ENCODE measurements around the gene PIGK.

The PIGK gene

GRCh38 chr1:77219166-77219887, at the start of gene PIGK:
Gene PIGK, minus strand, starts transcription at chr1:77219430. Its CDS starts 28 bp downstream, at chr1:77219402.
- Mint-ChIP-seq H3K9me3 (peaks cover 15% of the 10 kb centered on the region), H3K4me3 (peak within 1 kb of the TSS; percentile 98), H3K4me1 (peaks cover 21% of the 10 kb centered on the region), H3K27me3 (ENCODE audit: low read depth, poor library complexity) (no peaks in the 10 kb centered on the region), H3K36me3 (ENCODE audit: low read depth) (peaks cover 35% of the 10 kb centered on the region), H3K27ac (peak within 1 kb of the TSS; percentile 96)
- TF ChIP-seq, protein P1, sequence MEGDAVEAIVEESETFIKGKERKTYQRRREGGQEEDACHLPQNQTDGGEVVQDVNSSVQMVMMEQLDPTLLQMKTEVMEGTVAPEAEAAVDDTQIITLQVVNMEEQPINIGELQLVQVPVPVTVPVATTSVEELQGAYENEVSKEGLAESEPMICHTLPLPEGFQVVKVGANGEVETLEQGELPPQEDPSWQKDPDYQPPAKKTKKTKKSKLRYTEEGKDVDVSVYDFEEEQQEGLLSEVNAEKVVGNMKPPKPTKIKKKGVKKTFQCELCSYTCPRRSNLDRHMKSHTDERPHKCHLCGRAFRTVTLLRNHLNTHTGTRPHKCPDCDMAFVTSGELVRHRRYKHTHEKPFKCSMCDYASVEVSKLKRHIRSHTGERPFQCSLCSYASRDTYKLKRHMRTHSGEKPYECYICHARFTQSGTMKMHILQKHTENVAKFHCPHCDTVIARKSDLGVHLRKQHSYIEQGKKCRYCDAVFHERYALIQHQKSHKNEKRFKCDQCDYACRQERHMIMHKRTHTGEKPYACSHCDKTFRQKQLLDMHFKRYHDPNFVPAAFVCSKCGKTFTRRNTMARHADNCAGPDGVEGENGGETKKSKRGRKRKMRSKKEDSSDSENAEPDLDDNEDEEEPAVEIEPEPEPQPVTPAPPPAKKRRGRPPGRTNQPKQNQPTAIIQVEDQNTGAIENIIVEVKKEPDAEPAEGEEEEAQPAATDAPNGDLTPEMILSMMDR (IDR thresholded peaks at IDR 0.05), result no peak
- DNase-seq, result peak; percentile 90

DNA sequence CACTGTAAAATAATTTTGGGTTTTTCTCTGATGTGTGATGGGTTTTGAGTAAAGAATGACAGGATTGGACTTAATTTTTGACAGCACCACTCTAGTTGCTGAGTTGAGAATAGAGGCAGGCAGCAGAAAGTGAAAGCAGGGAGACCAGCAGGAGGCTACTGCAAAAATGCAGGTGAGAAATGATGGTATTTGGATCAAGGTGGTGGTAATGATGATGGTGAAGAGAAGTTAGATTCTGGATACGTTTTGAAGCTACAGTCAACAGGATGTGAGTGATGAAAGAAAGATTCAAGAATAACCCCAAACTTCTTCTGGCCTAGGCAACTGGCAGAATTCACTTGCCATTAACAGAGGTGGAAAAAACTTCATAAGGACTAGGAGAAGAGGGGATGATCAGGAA, 47.8 kb upstream of the PIGK start:
- Mint-ChIP-seq H3K27me3 (ENCODE audit: low read depth, poor library complexity) (peaks cover 14% of the 10 kb centered on the region), H3K27ac (no peak overlapping the region), H3K4me1 (no peaks in the 10 kb centered on the region), H3K4me3 (no peak overlapping the region), H3K9me3 (no peaks in the 10 kb centered on the region), H3K36me3 (ENCODE audit: low read depth) (no peaks in the 10 kb centered on the region)
- no peak for DNase-seq
- TF ChIP-seq, protein P1 (IDR thresholded peaks at IDR 0.05), result no peak

- DNase-seq, result no peak
- Mint-ChIP-seq H3K4me3 (no peak overlapping the region), H3K36me3 (ENCODE audit: low read depth) (no peaks in the 10 kb centered on the region), H3K27me3 (ENCODE audit: low read depth, poor library complexity) (peaks cover 14% of the 10 kb centered on the region), H3K9me3 (no peaks in the 10 kb centered on the region), H3K27ac (no peak overlapping the region), H3K4me1 (no peaks in the 10 kb centered on the region)
- TF ChIP-seq, protein P1 (IDR thresholded peaks at IDR 0.05), result no peak
These were observed 46.0 kb upstream of the PIGK start for GRCh38 chr1:77265180-77265579.

DNA sequence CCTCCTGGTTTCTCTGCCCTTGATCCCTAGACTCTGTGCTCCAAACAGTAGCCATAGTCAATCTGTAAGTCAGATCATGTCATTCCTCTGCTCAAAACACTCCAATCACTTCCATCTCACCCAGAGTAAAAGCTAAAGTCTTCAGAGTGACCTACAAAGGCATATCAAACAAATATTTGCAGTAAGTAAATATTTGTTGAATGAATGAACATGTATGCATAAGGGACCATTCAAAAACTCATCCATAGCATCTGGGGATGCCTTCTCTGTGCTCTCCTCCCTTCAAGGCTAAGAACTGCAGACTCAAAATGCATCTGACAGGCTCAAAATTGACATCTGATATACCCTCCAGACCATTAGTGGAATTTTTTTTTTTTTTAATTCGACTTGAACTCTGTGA, 44.5 kb upstream of the PIGK start:
- peaks cover 10% of the 10 kb centered on the region for H3K27me3 Mint-ChIP-seq (ENCODE audit: low read depth, poor library complexity)
- H3K36me3 Mint-ChIP-seq (ENCODE audit: low read depth), result no peaks in the 10 kb centered on the region
- H3K27ac Mint-ChIP-seq, result no peak overlapping the region
- no peak for DNase-seq
- no peaks in the 10 kb centered on the region for H3K9me3 Mint-ChIP-seq
- TF ChIP-seq, protein P1 (IDR thresholded peaks at IDR 0.05), result no peak
- no peaks in the 10 kb centered on the region for H3K4me1 Mint-ChIP-seq
- H3K4me3 Mint-ChIP-seq, result no peak overlapping the region

DNA sequence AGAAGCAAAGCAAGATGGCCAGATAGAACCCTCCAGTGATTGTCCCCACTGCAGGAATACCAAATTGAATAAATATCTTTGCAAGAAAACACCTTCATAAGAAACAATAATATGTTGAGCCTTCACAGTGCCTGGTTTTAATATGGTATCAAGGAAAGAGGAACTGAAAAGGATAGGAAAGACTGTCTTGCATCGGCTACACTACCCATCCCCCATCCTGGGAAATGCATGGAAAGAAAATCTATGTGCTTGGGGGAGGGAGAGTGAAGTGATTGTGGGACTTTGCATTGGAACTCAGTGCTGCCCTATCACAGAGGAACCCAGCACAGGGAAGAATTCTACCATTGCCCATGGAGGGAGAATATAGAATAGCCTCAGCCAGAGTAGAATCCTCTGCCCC, 34.0 kb upstream of the PIGK start:
- H3K27me3 Mint-ChIP-seq (ENCODE audit: low read depth, poor library complexity), result peaks cover 6% of the 10 kb centered on the region
- TF ChIP-seq, protein P1 (IDR thresholded peaks at IDR 0.05), result no peak
- H3K4me3 Mint-ChIP-seq, result no peak overlapping the region
- no peak for DNase-seq
- no peak overlapping the region for H3K27ac Mint-ChIP-seq
- H3K36me3 Mint-ChIP-seq (ENCODE audit: low read depth), result peaks cover 9% of the 10 kb centered on the region
- H3K4me1 Mint-ChIP-seq, result no peaks in the 10 kb centered on the region
- peaks cover 82% of the 10 kb centered on the region for H3K9me3 Mint-ChIP-seq

DNA sequence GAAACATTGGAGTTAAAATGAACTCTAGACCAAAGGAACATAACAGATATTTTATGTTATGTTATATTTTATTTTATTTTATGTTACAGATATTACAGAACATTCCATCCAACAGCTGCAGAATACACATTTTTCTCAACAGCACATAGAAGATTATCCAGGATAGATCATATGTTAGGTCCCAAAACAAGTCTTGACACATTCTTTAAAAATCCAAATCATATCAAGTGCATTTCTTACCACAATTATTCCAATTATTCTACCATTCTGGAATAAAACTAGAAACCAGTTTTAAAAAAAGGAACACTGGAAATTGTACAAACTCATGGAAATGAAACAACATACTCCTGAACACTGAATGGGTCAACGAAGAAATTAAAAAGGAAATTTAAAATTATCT, 30.9 kb upstream of the PIGK start:
- Mint-ChIP-seq H3K4me1 (no peaks in the 10 kb centered on the region), H3K27ac (no peak overlapping the region), H3K9me3 (peaks cover 78% of the 10 kb centered on the region), H3K4me3 (no peak overlapping the region), H3K27me3 (ENCODE audit: low read depth, poor library complexity) (no peaks in the 10 kb centered on the region), H3K36me3 (ENCODE audit: low read depth) (peaks cover 18% of the 10 kb centered on the region)
- DNase-seq, result no peak
- TF ChIP-seq, protein P1 (IDR thresholded peaks at IDR 0.05), result no peak

Measured in nephron progenitor cell (in vitro differentiated cells).